Measurements from ENCODE around the gene FMO1.
"Not testable (repeated sequence)": the region's sequence is repeated elsewhere in the genome, so short reads cannot be mapped to it uniquely, and the experiment has no call there.

Gene FMO1

GRCh38 chr1:171290621-171291020, 42.3 kb downstream of the FMO1 start:
- no peak for DNase-seq (ENCODE audit: low read depth)
- no peak overlapping the region for H3K4me3 ChIP-seq (ENCODE audit: low read length)
- H3K36me3 ChIP-seq (ENCODE audit: control insufficient read depth, insufficient read depth, low read length, severe bottlenecking) = no peaks in the 10 kb centered on the region
- peaks cover 10% of the 10 kb centered on the region for H3K4me1 ChIP-seq (ENCODE audit: control insufficient read depth, insufficient read depth, low read length)
- H3K27me3 ChIP-seq (replicated peaks; ENCODE audit: control insufficient read depth, insufficient read depth, low read length) = no peaks in the 10 kb centered on the region
- H3K9ac ChIP-seq (ENCODE audit: low read length) = no peak overlapping the region
- H3K9me3 ChIP-seq (ENCODE audit: control insufficient read depth, low read length) = no peaks in the 10 kb centered on the region

- DNase-seq (ENCODE audit: low read depth) = peak; percentile 32
- H3K9me3 ChIP-seq (ENCODE audit: control insufficient read depth, low read length) = no peaks in the 10 kb centered on the region
- no peak overlapping the region for H3K4me3 ChIP-seq (ENCODE audit: low read length)
- no peaks in the 10 kb centered on the region for H3K36me3 ChIP-seq (ENCODE audit: control insufficient read depth, insufficient read depth, low read length, severe bottlenecking)
- H3K27me3 ChIP-seq (replicated peaks; ENCODE audit: control insufficient read depth, insufficient read depth, low read length) = no peaks in the 10 kb centered on the region
- H3K9ac ChIP-seq (ENCODE audit: low read length) = no peak overlapping the region
- H3K4me1 ChIP-seq (ENCODE audit: control insufficient read depth, insufficient read depth, low read length) = peaks cover 18% of the 10 kb centered on the region
Observed at GRCh38 chr1:171292799-171293198, 44.5 kb downstream of the FMO1 start.

GRCh38 chr1:171295383-171295782, 47.1 kb downstream of the FMO1 start:
- not testable (repeated sequence) for H3K9ac ChIP-seq (ENCODE audit: low read length); H3K36me3 ChIP-seq (ENCODE audit: control insufficient read depth, insufficient read depth, low read length, severe bottlenecking); H3K27me3 ChIP-seq (replicated peaks; ENCODE audit: control insufficient read depth, insufficient read depth, low read length); H3K9me3 ChIP-seq (ENCODE audit: control insufficient read depth, low read length); H3K4me3 ChIP-seq (ENCODE audit: low read length)
- H3K4me1 ChIP-seq (ENCODE audit: control insufficient read depth, insufficient read depth, low read length) = peaks cover 18% of the 10 kb centered on the region
- peak; percentile 23 for DNase-seq (ENCODE audit: low read depth)

- Histone ChIP-seq H3K9ac (ENCODE audit: low read length) (peak overlapping the region; percentile 33), H3K4me1 (ENCODE audit: control insufficient read depth, insufficient read depth, low read length) (peaks cover 18% of the 10 kb centered on the region), H3K9me3 (ENCODE audit: control insufficient read depth, low read length) (peaks cover 13% of the 10 kb centered on the region), H3K4me3 (ENCODE audit: low read length) (no peak overlapping the region), H3K36me3 (ENCODE audit: control insufficient read depth, insufficient read depth, low read length, severe bottlenecking) (no peaks in the 10 kb centered on the region), H3K27me3 (replicated peaks; ENCODE audit: control insufficient read depth, insufficient read depth, low read length) (no peaks in the 10 kb centered on the region)
- DNase-seq (ENCODE audit: low read depth) = no peak
Observed at GRCh38 chr1:171295821-171296220, 47.5 kb downstream of the FMO1 start.

GRCh38 chr1:171296897-171297296, 48.6 kb downstream of the FMO1 start:
- Histone ChIP-seq H3K36me3 (ENCODE audit: control insufficient read depth, insufficient read depth, low read length, severe bottlenecking) (no peaks in the 10 kb centered on the region), H3K27me3 (replicated peaks; ENCODE audit: control insufficient read depth, insufficient read depth, low read length) (no peaks in the 10 kb centered on the region), H3K4me3 (ENCODE audit: low read length) (no peak overlapping the region), H3K9ac (ENCODE audit: low read length) (no peak overlapping the region), H3K9me3 (ENCODE audit: control insufficient read depth, low read length) (peaks cover 18% of the 10 kb centered on the region), H3K4me1 (ENCODE audit: control insufficient read depth, insufficient read depth, low read length) (peaks cover 18% of the 10 kb centered on the region)
- no peak for DNase-seq (ENCODE audit: low read depth)

- peaks cover 18% of the 10 kb centered on the region for H3K9me3 ChIP-seq (ENCODE audit: control insufficient read depth, low read length)
- H3K27me3 ChIP-seq (replicated peaks; ENCODE audit: control insufficient read depth, insufficient read depth, low read length) = no peaks in the 10 kb centered on the region
- H3K9ac ChIP-seq (ENCODE audit: low read length) = no peak overlapping the region
- DNase-seq (ENCODE audit: low read depth) = no peak
- H3K4me1 ChIP-seq (ENCODE audit: control insufficient read depth, insufficient read depth, low read length) = peaks cover 13% of the 10 kb centered on the region
- H3K4me3 ChIP-seq (ENCODE audit: low read length) = no peak overlapping the region
- no peaks in the 10 kb centered on the region for H3K36me3 ChIP-seq (ENCODE audit: control insufficient read depth, insufficient read depth, low read length, severe bottlenecking)
Observed at GRCh38 chr1:171298696-171299095, 50.4 kb downstream of the FMO1 start.

GRCh38 chr1:171299342-171299741, 51.0 kb downstream of the FMO1 start:
- DNase-seq (ENCODE audit: low read depth) = no peak
- Histone ChIP-seq H3K4me1 (ENCODE audit: control insufficient read depth, insufficient read depth, low read length) (peaks cover 13% of the 10 kb centered on the region), H3K9ac (ENCODE audit: low read length) (no peak overlapping the region), H3K4me3 (ENCODE audit: low read length) (no peak overlapping the region), H3K9me3 (ENCODE audit: control insufficient read depth, low read length) (peaks cover 18% of the 10 kb centered on the region), H3K36me3 (ENCODE audit: control insufficient read depth, insufficient read depth, low read length, severe bottlenecking) (no peaks in the 10 kb centered on the region), H3K27me3 (replicated peaks; ENCODE audit: control insufficient read depth, insufficient read depth, low read length) (no peaks in the 10 kb centered on the region)

GRCh38 chr1:171300401-171300800, 52.1 kb downstream of the FMO1 start:
- H3K9ac ChIP-seq (ENCODE audit: low read length) = no peak overlapping the region
- no peak overlapping the region for H3K4me3 ChIP-seq (ENCODE audit: low read length)
- H3K9me3 ChIP-seq (ENCODE audit: control insufficient read depth, low read length) = peaks cover 18% of the 10 kb centered on the region
- no peaks in the 10 kb centered on the region for H3K27me3 ChIP-seq (replicated peaks; ENCODE audit: control insufficient read depth, insufficient read depth, low read length)
- peak; percentile 9 for DNase-seq (ENCODE audit: low read depth)
- peaks cover 9% of the 10 kb centered on the region for H3K4me1 ChIP-seq (ENCODE audit: control insufficient read depth, insufficient read depth, low read length)
- no peaks in the 10 kb centered on the region for H3K36me3 ChIP-seq (ENCODE audit: control insufficient read depth, insufficient read depth, low read length, severe bottlenecking)

- Histone ChIP-seq H3K4me1 (ENCODE audit: control insufficient read depth, insufficient read depth, low read length) (peaks cover 24% of the 10 kb centered on the region), H3K36me3 (ENCODE audit: control insufficient read depth, insufficient read depth, low read length, severe bottlenecking) (no peaks in the 10 kb centered on the region), H3K9me3 (ENCODE audit: control insufficient read depth, low read length) (no peaks in the 10 kb centered on the region), H3K4me3 (ENCODE audit: low read length) (no peak overlapping the region), H3K9ac (ENCODE audit: low read length) (no peak overlapping the region), H3K27me3 (replicated peaks; ENCODE audit: control insufficient read depth, insufficient read depth, low read length) (no peaks in the 10 kb centered on the region)
- DNase-seq (ENCODE audit: low read depth) = no peak
Observed at GRCh38 chr1:171310661-171311087, 62.4 kb downstream of the FMO1 start.

- Histone ChIP-seq H3K4me3 (ENCODE audit: low read length) (no peak overlapping the region), H3K9ac (ENCODE audit: low read length) (no peak overlapping the region), H3K4me1 (ENCODE audit: control insufficient read depth, insufficient read depth, low read length) (peaks cover 24% of the 10 kb centered on the region), H3K27me3 (replicated peaks; ENCODE audit: control insufficient read depth, insufficient read depth, low read length) (no peaks in the 10 kb centered on the region), H3K36me3 (ENCODE audit: control insufficient read depth, insufficient read depth, low read length, severe bottlenecking) (no peaks in the 10 kb centered on the region), H3K9me3 (ENCODE audit: control insufficient read depth, low read length) (no peaks in the 10 kb centered on the region)
- DNase-seq (ENCODE audit: low read depth) = no peak
Observed at GRCh38 chr1:171311771-171312558, 63.7 kb downstream of the FMO1 start.

- no peak overlapping the region for H3K4me3 ChIP-seq (ENCODE audit: low read length)
- DNase-seq (ENCODE audit: low read depth) = no peak
Observed at GRCh38 chr1:171313319-171313834, 65.1 kb downstream of the FMO1 start.

More at GRCh38 chr1:171313319-171313834, 65.1 kb downstream of the FMO1 start:
- Histone ChIP-seq H3K9me3 (ENCODE audit: control insufficient read depth, low read length) (no peaks in the 10 kb centered on the region), H3K36me3 (ENCODE audit: control insufficient read depth, insufficient read depth, low read length, severe bottlenecking) (no peaks in the 10 kb centered on the region), H3K4me1 (ENCODE audit: control insufficient read depth, insufficient read depth, low read length) (peaks cover 24% of the 10 kb centered on the region), H3K9ac (ENCODE audit: low read length) (peak overlapping the region; percentile 41), H3K27me3 (replicated peaks; ENCODE audit: control insufficient read depth, insufficient read depth, low read length) (no peaks in the 10 kb centered on the region)

Data from adipocyte (in vitro differentiated cells).